Heart left ventricle (tissue), 16 donors: ENCODE data around the gene ILDR2. TPM values are rescaled to one million over a fixed set of nuclear protein-coding genes. Genes with fewer than 3 reads are reported as not detected.
A peak's percentile ranks its signal among the peaks of the same experiment; 100 is the strongest.

ENCODE experiments used
- ATAC-seq, 4 donors: fragments of 200-7000 bp; cut with Tn5 transposase; one replicate each; pipeline ENCODE4 v1.9.1; 2020 to 2022; ENCODE audit warnings: moderate library complexity in 4 of 4, mild to moderate bottlenecking in 3 of 4, moderate number of reproducible peaks in 1 of 4
- DNase-seq, 5 donors: peaks; one replicate each; pipeline ENCODE4 v3.0.0-alpha.2; 2020
- H3K27ac ChIP-seq, 12 donors: fragments of 200-600 bp; sonication (generic) in 4 of 12; one replicate each; pipeline versions ENCODE4 v1.5.0 to v1.8.0; 2016 to 2022; ENCODE audit warnings: mild to moderate bottlenecking in 2 of 12
- H3K27me3 ChIP-seq, 9 donors: fragments of 200-600 bp; sonication (generic) in 2 of 9; one replicate each; pipeline versions ENCODE4 v1.5.1 to v1.8.0; 2016 to 2022; ENCODE audit warnings: mild to moderate bottlenecking in 3 of 9
- H3K36me3 ChIP-seq, 9 donors: fragments of 200-600 bp; sonication (generic) in 2 of 9; one replicate each; pipeline versions ENCODE4 v1.5.0 to v1.8.0; 2018 to 2022; ENCODE audit warnings: mild to moderate bottlenecking in 2 of 9
- H3K4me1 ChIP-seq, 12 donors: fragments of 200-600 bp; sonication (generic) in 4 of 12; one replicate each; pipeline versions ENCODE4 v1.5.0 to v1.8.0; 2016 to 2022; ENCODE audit warnings: mild to moderate bottlenecking in 3 of 12
- H3K4me3 ChIP-seq, 12 donors: fragments of 200-600 bp; sonication (generic) in 4 of 12; one replicate each; pipeline versions ENCODE4 v1.5.0 to v1.8.0; 2017 to 2022; ENCODE audit warnings: mild to moderate bottlenecking in 9 of 12, moderate library complexity in 4 of 12
- H3K9me3 ChIP-seq, 12 donors: fragments of 200-600 bp; sonication (generic) in 4 of 12; one replicate each; pipeline versions ENCODE4 v1.5.0 to v1.8.0; 2016 to 2022; ENCODE audit warnings: mild to moderate bottlenecking in 1 of 12
- CTCF ChIP-seq, 12 donors: fragments of 200-600 bp; sonication (generic) in 4 of 12; IDR thresholded peaks; one replicate each; pipeline versions ENCODE4 v1.5.0 to v1.8.0; 2018 to 2022; ENCODE audit warnings: antibody characterized with exemption in 12 of 12, mild to moderate bottlenecking in 5 of 12
- POLR2A ChIP-seq, 2 donors: fragments of 450-650 bp; IDR thresholded peaks; one replicate each; pipeline ENCODE4 v1.6.1; 2017; ENCODE audit warnings: antibody characterized with exemption in 2 of 2, mild to moderate bottlenecking in 2 of 2, moderate library complexity in 2 of 2
- WGBS, 4 donors: extraction: QIAGEN DNeasy Blood & Tissue Kit in 2 of 4; methylation state at CpG; one replicate each; pipeline versions ENCODE4 v1.1.5 to v1.1.7; 2013 to 2018; 5-methylcytosine and 5-hydroxymethylcytosine counted together
- intact Hi-C, 10 donors: fragments of 100-400 bp; cut with DNase I; formaldehyde crosslinking; loops; one replicate each; pipeline versions ENCODE4 v1.11.1 to v1.14.2; 2022
- polyA plus RNA-seq, 2 donors: library from polyadenylated mRNA; stranded (reverse); fragments of 200-250 nt; gene quantifications; one replicate each; pipeline ENCODE4 v1.2.3, GENCODE V29; 2013
- total RNA-seq, 9 donors: library from RNA; depleted of rRNA in 2 of 9; stranded (reverse); fragments of >200 nt in 2 of 9; fragmentation: NEBNext Ultra II Directional in 3 of 9; extraction: Animal tissue kit (Norgen Biotek cat#: 25700) in 3 of 9; gene quantifications; one replicate each; pipeline versions ENCODE4 v1.1.0 to v1.2.4, GENCODE V29; 2016 to 2023
- donor health status: ischemic (EF 13 %, LVEDD 7.1; RV severe dilation, severe dysfunction).
- donor health status: healthy with polysubstance abuse.
- donor health status: DM: no; HTN: yes; CAD: no.
- donor health status: DM: no; HTN: no; CAD: no.
- donor health status: ischemic (EF 25% LVEDD 6.9; RV normal size, moderate dysfunction).
- donor health status: ischemic (EF 25% LVEDD 5.7; RV mildly dilated, moderate dysfunction).
- donor health status: healthy.
- donor health status: DM: yes; HTN: yes; CAD: no.
- donor health status: ischemic (EF 35%, LVEDD 5.7; RV mildly dilated, moderate dysfunction).
- donor health status: nonischemic (EF 11% LVEDD 7.7; RV severe dilation, severe dysfunction).
- donor health status: DM: yes; HTN: yes; CAD: no.
- donor health status: PGD.
- donor health status: ischemic (EF 29% LVEDD 5.4; RV normal size, mild dysfunction).
- donor health status: nonischemic (EF 23%, LVEDD 6.1; RV moderate dilation, normal function).

ILDR2 gene
- total and polyA plus RNA-seq, 11 donors, result 0.84 to 12.4 (median 5.8) TPM

DNA sequence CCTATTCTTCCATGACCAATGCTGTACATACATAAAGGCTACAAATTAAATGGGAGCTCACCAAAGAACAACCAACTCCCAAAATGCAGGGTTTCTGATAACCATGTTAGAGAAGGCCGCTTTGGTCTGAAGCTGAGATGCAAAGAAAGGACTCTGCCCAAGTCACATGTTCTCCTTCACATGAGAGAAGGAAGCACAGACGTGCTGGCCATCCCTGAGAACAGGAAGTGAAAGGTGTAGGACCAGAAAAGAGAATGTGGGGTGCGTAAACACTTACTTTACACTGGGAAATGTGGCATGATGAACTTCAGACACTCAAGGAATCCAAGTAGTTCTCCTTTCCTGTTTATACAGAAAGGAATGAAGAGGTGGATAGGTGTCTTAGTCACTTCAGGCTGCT, 67.6 kb downstream of the ILDR2 start:
- intact Hi-C loops, result loop anchor here in 4 of 10 donors (2.0 to 10.0 kb wide), 3 partner anchors 149 to 297 kb away; no protein-coding TSS in a partner anchor

GRCh38 chr1:166907051-166907450, 68.3 kb downstream of the ILDR2 start:
- Histone ChIP-seq H3K9me3 (peaks cover 0 to 13% (median 0%) of the 10 kb centered on the region in 12 donors), H3K27ac (no peak overlapping the region), H3K4me1 (peaks cover 0 to 7% (median 0%) of the 10 kb centered on the region in 12 donors), H3K36me3 (no peaks in the 10 kb centered on the region), H3K27me3 (no peaks in the 10 kb centered on the region), H3K4me3 (no peak overlapping the region)
- intact Hi-C loops, result loop anchor here in 2 of 10 donors (5.0 to 10.0 kb wide), 2 partner anchors 150 to 298 kb away; no protein-coding TSS in a partner anchor
- WGBS, 4 donors, result 74 to 81% (median 79%) methylated on average over 4 of the region's 4 CpGs
- TF ChIP-seq CTCF (IDR thresholded peaks at IDR 0.05) (no peak), POLR2A (IDR thresholded peaks at IDR 0.05) (no peak)
- ATAC-seq, result no peak
- no peak for DNase-seq

More for the DNA sequence above, 67.6 kb downstream of the ILDR2 start:
- TF ChIP-seq POLR2A (IDR thresholded peaks at IDR 0.05) (no peak), CTCF (IDR thresholded peaks at IDR 0.05) (no peak)
- H3K27me3 ChIP-seq, result no peaks in the 10 kb centered on the region
- 70 to 82% (median 73%) methylated on average over 3 of the region's 3 CpGs for WGBS, 4 donors
- ATAC-seq (no peak), DNase-seq (no peak)
- no peaks in the 10 kb centered on the region for H3K36me3 ChIP-seq
- H3K27ac ChIP-seq, result no peak overlapping the region
- H3K4me3 ChIP-seq, result no peak overlapping the region
- peaks cover 0 to 3% (median 0%) of the 10 kb centered on the region in 12 donors for H3K4me1 ChIP-seq
- peaks cover 0 to 13% (median 0%) of the 10 kb centered on the region in 12 donors for H3K9me3 ChIP-seq

DNA sequence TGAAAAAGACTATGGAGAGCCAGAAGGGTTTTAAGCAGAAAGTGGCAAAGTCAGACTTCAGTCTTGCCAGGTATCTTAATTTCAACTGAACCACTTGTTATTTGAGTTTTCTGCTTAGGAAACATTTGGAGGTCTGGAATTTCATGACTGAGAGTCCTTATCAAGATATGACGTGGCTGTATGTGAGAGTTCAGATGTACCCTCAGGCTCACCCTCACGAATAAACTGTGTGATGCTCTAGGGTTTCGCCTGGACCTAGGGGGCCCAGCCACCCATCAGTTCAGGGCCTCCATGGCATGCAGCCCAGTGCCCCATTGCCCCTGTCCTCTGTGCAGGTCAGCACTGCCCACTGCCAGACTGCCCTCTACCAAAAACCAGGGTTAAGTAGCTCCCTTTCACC, 68.7 kb downstream of the ILDR2 start:
- H3K4me1 ChIP-seq, result peaks cover 0 to 11% (median 0%) of the 10 kb centered on the region in 12 donors
- no peaks in the 10 kb centered on the region for H3K27me3 ChIP-seq
- no peak overlapping the region for H3K4me3 ChIP-seq
- peaks cover 0 to 10% (median 0%) of the 10 kb centered on the region in 12 donors for H3K9me3 ChIP-seq
- H3K36me3 ChIP-seq, result no peaks in the 10 kb centered on the region
- no peak for ATAC-seq
- TF ChIP-seq POLR2A (IDR thresholded peaks at IDR 0.05), result no peak
- no peak for TF ChIP-seq CTCF (IDR thresholded peaks at IDR 0.05)
- no peak overlapping the region for H3K27ac ChIP-seq
- DNase-seq, result no peak
- 71 to 83% (median 75%) methylated on average over 3 of the region's 3 CpGs for WGBS, 4 donors
- intact Hi-C loops, result loop anchor here in 2 of 10 donors (5.0 to 10.0 kb wide), 2 partner anchors 151 to 298 kb away; no protein-coding TSS in a partner anchor

DNA sequence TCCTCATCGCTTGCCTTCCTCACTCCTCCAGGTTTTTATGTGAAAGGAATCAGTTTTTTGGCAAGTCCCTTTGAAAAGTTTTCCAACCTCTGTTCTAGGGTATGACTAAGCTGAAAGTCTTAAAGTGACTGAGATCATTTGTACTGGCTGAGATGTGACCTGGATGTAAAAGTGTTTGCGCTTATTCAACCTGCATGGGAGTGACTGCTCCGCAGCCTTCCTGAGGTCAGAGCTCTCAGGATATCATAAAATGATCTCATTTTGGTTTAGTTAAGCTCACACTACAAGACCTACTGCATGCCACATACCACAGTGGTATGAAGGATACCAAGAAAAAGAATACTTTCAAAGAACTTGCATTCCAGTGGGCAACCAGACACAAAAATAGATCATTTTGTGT, 69.4 kb downstream of the ILDR2 start:
- H3K36me3 ChIP-seq, result no peaks in the 10 kb centered on the region
- TF ChIP-seq CTCF (IDR thresholded peaks at IDR 0.05) (no peak), POLR2A (IDR thresholded peaks at IDR 0.05) (no peak)
- H3K27ac ChIP-seq, result peak overlapping the region in 1 of 12 donors; percentile 66
- intact Hi-C loops, result loop anchor here in 2 of 10 donors (5.0 to 10.0 kb wide), 2 partner anchors 151 to 299 kb away; no protein-coding TSS in a partner anchor
- no peak overlapping the region for H3K4me3 ChIP-seq
- ATAC-seq, result peak in 1 of 4 donors; percentile 31
- no peak for DNase-seq
- no peaks in the 10 kb centered on the region for H3K27me3 ChIP-seq
- peaks cover 0 to 11% (median 0%) of the 10 kb centered on the region in 12 donors for H3K4me1 ChIP-seq
- peaks cover 0 to 2% (median 0%) of the 10 kb centered on the region in 12 donors for H3K9me3 ChIP-seq
- WGBS, 4 donors, result 78 to 93% (median 86%) methylated on average over 3 of the region's 3 CpGs
